HG02678 (cell line): ENCODE measurements around the gene KCNN1.

Experiments used
- ATAC-seq: cut with Tn5 transposase; IDR thresholded peaks from one replicate; pipeline ENCODE4 v1.9.1; 2021; ENCODE audit warnings: mild to moderate bottlenecking, moderate library complexity; ENCODE audit not compliant: unreplicated experiment

KCNN1 gene

GRCh38 chr19:17946965-17947784, 19.7 kb upstream of the KCNN1 start:
- ATAC-seq, result peak; percentile 21

GRCh38 chr19:17947815-17948513, 18.9 kb upstream of the KCNN1 start:
- peak; percentile 74 for ATAC-seq

- no peak for ATAC-seq
Observed at GRCh38 chr19:17948514-17948900, 18.4 kb upstream of the KCNN1 start.

GRCh38 chr19:17948931-17949930, 17.7 kb upstream of the KCNN1 start:
- no peak for ATAC-seq

GRCh38 chr19:17949956-17950309, 17.0 kb upstream of the KCNN1 start:
- ATAC-seq, result no peak

- no peak for ATAC-seq
Observed at GRCh38 chr19:17950310-17951156, 16.4 kb upstream of the KCNN1 start.

- ATAC-seq, result no peak
Observed at GRCh38 chr19:17951157-17951989, 15.5 kb upstream of the KCNN1 start.

- ATAC-seq, result no peak
Observed at GRCh38 chr19:17951990-17952976, 14.6 kb upstream of the KCNN1 start.

- no peak for ATAC-seq
Observed at GRCh38 chr19:17953316-17953801, 13.5 kb upstream of the KCNN1 start.

- no peak for ATAC-seq
Observed at GRCh38 chr19:17953869-17954268, 13.0 kb upstream of the KCNN1 start.

- no peak for ATAC-seq
Observed at GRCh38 chr19:17954401-17954800, 12.5 kb upstream of the KCNN1 start.

GRCh38 chr19:17957149-17957849, 9.6 kb upstream of the KCNN1 start:
- no peak for ATAC-seq

- ATAC-seq, result no peak
Observed at GRCh38 chr19:17957885-17958284, 9.0 kb upstream of the KCNN1 start.

- ATAC-seq, result no peak
Observed at GRCh38 chr19:17963936-17964691, 2.8 kb upstream of the KCNN1 start.

GRCh38 chr19:17965370-17966128, 1.4 kb upstream of the KCNN1 start:
- no peak for ATAC-seq

- no peak for ATAC-seq
Observed at GRCh38 chr19:17966129-17966483, 801 bp upstream of the KCNN1 start.
